ENCODE data around the gene NRARP. TPM values are rescaled to one million over a fixed set of nuclear protein-coding genes. Genes with fewer than 3 reads are reported as not detected.

Gene NRARP
- total RNA-seq, 1 experiment from 2014 or later, result 16.9 TPM

DNA sequence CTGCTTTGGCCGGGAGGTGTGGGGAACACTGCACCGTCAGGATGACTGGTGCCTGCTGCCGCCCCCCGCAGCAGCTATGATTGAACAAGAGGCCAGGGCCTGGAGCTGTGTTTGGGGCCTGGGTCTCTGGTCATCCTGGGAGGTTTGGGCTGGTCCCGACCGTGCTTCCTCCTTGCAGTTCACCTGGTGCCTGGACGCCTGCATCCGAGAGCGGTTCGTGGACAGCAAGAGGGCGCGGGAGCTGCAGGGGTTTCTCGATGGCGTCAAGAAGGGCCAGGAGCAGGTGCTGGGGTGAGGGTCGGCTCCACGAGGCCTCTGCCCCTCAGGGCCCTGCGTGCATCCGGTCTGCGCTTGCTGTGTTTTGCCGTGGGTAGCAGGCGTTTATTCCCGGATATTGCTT, 38.0 kb downstream of the NRARP start:
- no peaks in the 10 kb centered on the region for H3K4me1 ChIP-seq (ENCODE audit: control insufficient read depth, insufficient read depth, low read length)
- no peak for DNase-seq (ENCODE audit: low read depth, low spot score)
- 0 out of 2 replicates have a peak, but pooled peaks cover 3% of the 10 kb centered on the region for H3K36me3 ChIP-seq (ENCODE audit: control insufficient read depth, insufficient read depth, low read length)
- CTCF ChIA-PET, result no interaction called here
- no peak for ATAC-seq
- no peaks in the 10 kb centered on the region for H3K27me3 ChIP-seq (ENCODE audit: control insufficient read depth, insufficient read depth, low read length)
- no TSS peak for BruUV-seq (replicated peaks)
- intact Hi-C loops (cut with micrococcal nuclease; ENCODE audit: unreplicated experiment) (no loop called here), in situ Hi-C loops (cut with HindIII; ENCODE audit: low pct_unique_long_range_greater_than_20kb, low sequenced_read_pairs) (no loop called here)
- POLR2A ChIA-PET, result no interaction called here
- no peak overlapping the region for H3K4me3 ChIP-seq (ENCODE audit: low read depth in 2 of 2, low read length in 2 of 2)
- no peak overlapping the region for H3K27ac ChIP-seq (ENCODE audit: low read length)
- no peak for TF ChIP-seq POLR2AphosphoS5 (IDR thresholded peaks at IDR 0.05; ENCODE audit: low read depth, low read length)
- TF ChIP-seq, protein P1, sequence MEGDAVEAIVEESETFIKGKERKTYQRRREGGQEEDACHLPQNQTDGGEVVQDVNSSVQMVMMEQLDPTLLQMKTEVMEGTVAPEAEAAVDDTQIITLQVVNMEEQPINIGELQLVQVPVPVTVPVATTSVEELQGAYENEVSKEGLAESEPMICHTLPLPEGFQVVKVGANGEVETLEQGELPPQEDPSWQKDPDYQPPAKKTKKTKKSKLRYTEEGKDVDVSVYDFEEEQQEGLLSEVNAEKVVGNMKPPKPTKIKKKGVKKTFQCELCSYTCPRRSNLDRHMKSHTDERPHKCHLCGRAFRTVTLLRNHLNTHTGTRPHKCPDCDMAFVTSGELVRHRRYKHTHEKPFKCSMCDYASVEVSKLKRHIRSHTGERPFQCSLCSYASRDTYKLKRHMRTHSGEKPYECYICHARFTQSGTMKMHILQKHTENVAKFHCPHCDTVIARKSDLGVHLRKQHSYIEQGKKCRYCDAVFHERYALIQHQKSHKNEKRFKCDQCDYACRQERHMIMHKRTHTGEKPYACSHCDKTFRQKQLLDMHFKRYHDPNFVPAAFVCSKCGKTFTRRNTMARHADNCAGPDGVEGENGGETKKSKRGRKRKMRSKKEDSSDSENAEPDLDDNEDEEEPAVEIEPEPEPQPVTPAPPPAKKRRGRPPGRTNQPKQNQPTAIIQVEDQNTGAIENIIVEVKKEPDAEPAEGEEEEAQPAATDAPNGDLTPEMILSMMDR (IDR thresholded peaks at IDR 0.05), result no peak
- no peak for TF ChIP-seq SIN3A (IDR thresholded peaks at IDR 0.05; ENCODE audit: borderline replicate concordance, insufficient read depth, low read depth, low read length)
- TF ChIP-seq TCF7L2 (IDR thresholded peaks at IDR 0.05; ENCODE audit: low read depth, low read length), result no peak
- no peak for TF ChIP-seq REST (IDR thresholded peaks at IDR 0.05; ENCODE audit: insufficient read depth in 1 of 2, low read depth in 2 of 2, low read length in 1 of 2)
- no peaks in the 10 kb centered on the region for H3K9me3 ChIP-seq (ENCODE audit: control insufficient read depth, insufficient read depth, low read depth, low read length)

- Histone ChIP-seq H3K36me3 (ENCODE audit: control insufficient read depth, insufficient read depth, low read length) (0 out of 2 replicates have a peak, but pooled peaks cover 3% of the 10 kb centered on the region), H3K27ac (ENCODE audit: low read length) (no peak overlapping the region), H3K4me3 (ENCODE audit: low read depth in 2 of 2, low read length in 2 of 2) (no peak overlapping the region), H3K27me3 (ENCODE audit: control insufficient read depth, insufficient read depth, low read length) (no peaks in the 10 kb centered on the region), H3K9me3 (ENCODE audit: control insufficient read depth, insufficient read depth, low read depth, low read length) (no peaks in the 10 kb centered on the region), H3K4me1 (ENCODE audit: control insufficient read depth, insufficient read depth, low read length) (no peaks in the 10 kb centered on the region)
- intact Hi-C loops (cut with micrococcal nuclease; ENCODE audit: unreplicated experiment) (no loop called here), in situ Hi-C loops (cut with HindIII; ENCODE audit: low pct_unique_long_range_greater_than_20kb, low sequenced_read_pairs) (no loop called here)
- no TSS peak for BruUV-seq (replicated peaks)
- no peak for TF ChIP-seq REST (IDR thresholded peaks at IDR 0.05; ENCODE audit: insufficient read depth in 1 of 2, low read depth in 2 of 2, low read length in 1 of 2)
- ChIA-PET POLR2A (no interaction called here), CTCF (no interaction called here)
- ATAC-seq, result no peak
- DNase-seq (ENCODE audit: low read depth, low spot score), result no peak
Measured at GRCh38 chr9:137263506-137263905, 38.6 kb downstream of the NRARP start.
